CD8-positive, alpha-beta memory T cell (primary cell): ENCODE data around the gene ARHGAP26. TPM values are rescaled to one million over a fixed set of nuclear protein-coding genes. Genes with fewer than 3 reads are reported as not detected.
"Not testable (repeated sequence)": the region's sequence is repeated elsewhere in the genome, so short reads cannot be mapped to it uniquely, and the experiment has no call there.

Source experiments
- CTCF ChIA-PET: fragments of 350-600 bp; sonication (Branson Sonifier 250); formaldehyde crosslinking; loops from one replicate; lab custom pipeline; 2021; ENCODE audit warnings: antibody characterized with exemption; lab: Charles Lee
- POLR2A ChIA-PET: fragments of 350-600 bp; sonication (Branson Sonifier 250); formaldehyde crosslinking; loops from one replicate; lab custom pipeline; 2021; ENCODE audit warnings: antibody characterized with exemption; lab: Charles Lee
- DNase-seq, 5 donors: peaks; one replicate each; pipeline versions ENCODE4 v3.0.0 to v3.0.0-alpha.2; 2020 to 2022; ENCODE audit warnings: mixed read lengths in 1 of 5
- H3K27ac ChIP-seq: one replicate; pipeline ENCODE4 v1.7.0; 2013; ENCODE audit warnings: low read depth, mild to moderate bottlenecking, low read length, moderate library complexity
- H3K27me3 ChIP-seq: 2 replicates; pipeline ENCODE4 v1.7.0; 2013; ENCODE audit warnings: low read length, mild to moderate bottlenecking; ENCODE audit not compliant: insufficient read depth, poor library complexity, severe bottlenecking
- H3K36me3 ChIP-seq: 2 replicates; pipeline ENCODE4 v1.7.0; 2013; ENCODE audit warnings: mild to moderate bottlenecking, low read length, moderate library complexity; ENCODE audit not compliant: insufficient read depth
- H3K4me1 ChIP-seq: 2 replicates; pipeline ENCODE4 v1.7.0; 2013; ENCODE audit warnings: mild to moderate bottlenecking, low read length, moderate library complexity; ENCODE audit not compliant: insufficient read depth
- H3K4me3 ChIP-seq: 2 replicates; pipeline ENCODE4 v1.7.0; 2013; ENCODE audit warnings: mild to moderate bottlenecking, low read length
- H3K9me3 ChIP-seq: 2 replicates; pipeline ENCODE4 v1.7.0; 2013; ENCODE audit warnings: mild to moderate bottlenecking, low read length
- H3K27ac Mint-ChIP-seq, 8 donors: one replicate each; pipeline ENCODE4 v1.8.0; 2020 to 2021; ENCODE audit warnings: mixed read lengths in 8 of 8, mild to moderate bottlenecking in 6 of 8, inconsistent platforms in 3 of 8, moderate library complexity in 3 of 8
- H3K27me3 Mint-ChIP-seq, 2 donors: one replicate each; pipeline ENCODE4 v1.8.0; 2020 to 2021; ENCODE audit warnings: mixed read lengths in 2 of 2, mild to moderate bottlenecking in 1 of 2, moderate library complexity in 1 of 2
- H3K36me3 Mint-ChIP-seq, 3 donors: one replicate each; pipeline ENCODE4 v1.8.0; 2020 to 2021; ENCODE audit warnings: mixed read lengths in 3 of 3, inconsistent platforms in 1 of 3, mild to moderate bottlenecking in 1 of 3
- H3K4me1 Mint-ChIP-seq, 3 donors: one replicate each; pipeline ENCODE4 v1.8.0; 2020 to 2021; ENCODE audit warnings: mixed read lengths in 3 of 3, inconsistent platforms in 1 of 3, mild to moderate bottlenecking in 1 of 3
- H3K4me3 Mint-ChIP-seq, 7 donors: one replicate each; pipeline ENCODE4 v1.8.0; 2020 to 2021; ENCODE audit warnings: mixed read lengths in 7 of 7, mild to moderate bottlenecking in 6 of 7, moderate library complexity in 4 of 7, inconsistent platforms in 2 of 7
- H3K9me3 Mint-ChIP-seq, 5 donors: one replicate each; pipeline ENCODE4 v1.8.0; 2020 to 2022; ENCODE audit warnings: mixed read lengths in 5 of 5, mild to moderate bottlenecking in 3 of 5, moderate library complexity in 2 of 5, inconsistent platforms in 1 of 5
- polyA plus RNA-seq: library from polyadenylated mRNA; unstranded; fragments of 300-500 nt; fragmentation: Illumina TruSeq; gene quantifications from one replicate; pipeline ENCODE4 v1.2.3, GENCODE V29; 2021
- total RNA-seq, 2 experiments: library from RNA; stranded (reverse); gene quantifications; one replicate each; pipeline ENCODE4 v1.2.3, GENCODE V29; 2021

Gene ARHGAP26
- total and polyA plus RNA-seq, 3 experiments from 2014 or later, result 16.7 to 37.1 (median 19.7) TPM

DNA sequence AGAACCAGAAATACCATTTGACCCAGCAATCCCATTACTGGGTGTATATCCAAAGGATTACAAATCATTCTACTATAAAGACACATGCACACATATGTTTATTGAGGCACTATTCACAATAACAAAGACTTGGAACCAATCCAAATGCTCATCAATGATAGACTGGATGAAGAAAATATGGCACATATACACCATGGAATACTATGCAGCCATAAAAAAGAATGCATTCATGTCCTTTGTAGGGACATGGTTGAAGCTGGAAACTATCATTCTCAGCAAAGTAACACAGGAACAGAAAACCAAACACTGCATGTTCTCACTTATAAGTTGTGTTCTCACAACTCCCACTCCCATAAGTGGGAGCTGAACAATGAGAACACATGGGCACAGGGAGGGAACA, 225.4 kb downstream of the ARHGAP26 start:
- not testable (repeated sequence) for H3K9me3 ChIP-seq, H3K27ac ChIP-seq, H3K36me3 ChIP-seq, H3K27me3 ChIP-seq, H3K27me3 Mint-ChIP-seq, H3K4me3 ChIP-seq, DNase-seq
- H3K4me1 Mint-ChIP-seq, result peaks cover 74 to 83% (median 83%) of the 10 kb centered on the region in 3 donors
- peak overlapping the region; percentile 44 to 98 (median 96) for H3K27ac Mint-ChIP-seq
- CTCF ChIA-PET, result interaction anchor here (1.6 to 1.9 kb wide), 2 partner anchors 14 to 408 kb away, joined by 3 to 5 read pairs; partner anchors contain the start of gene NR3C1
- peak overlapping the region in 6 of 7 donors; percentile 20 to 74 (median 50) for H3K4me3 Mint-ChIP-seq
- peaks cover 32% of the 10 kb centered on the region for H3K4me1 ChIP-seq
- peaks cover 0 to 14% (median 3%) of the 10 kb centered on the region in 5 donors for H3K9me3 Mint-ChIP-seq
- H3K36me3 Mint-ChIP-seq, result peaks cover 14 to 31% (median 16%) of the 10 kb centered on the region in 3 donors
- POLR2A ChIA-PET, result interaction anchor here (1.5 kb wide), 1 partner anchor 20 kb away, joined by 4 read pairs; no protein-coding TSS in a partner anchor

- no peak overlapping the region for H3K4me3 ChIP-seq
- H3K36me3 ChIP-seq, result no peaks in the 10 kb centered on the region
- peaks cover 47% of the 10 kb centered on the region for H3K4me1 ChIP-seq
- H3K4me1 Mint-ChIP-seq, result peaks cover 82 to 87% (median 87%) of the 10 kb centered on the region in 3 donors
- peaks cover 7 to 20% (median 8%) of the 10 kb centered on the region in 3 donors for H3K36me3 Mint-ChIP-seq
- peak overlapping the region; percentile 59 to 98 (median 79) for H3K27ac Mint-ChIP-seq
- no peaks in the 10 kb centered on the region for H3K9me3 ChIP-seq
- H3K27ac ChIP-seq, result no peak overlapping the region
- peak overlapping the region; percentile 0 to 40 (median 25) for H3K4me3 Mint-ChIP-seq
- no peaks in the 10 kb centered on the region for H3K27me3 ChIP-seq
- H3K27me3 Mint-ChIP-seq, result no peaks in the 10 kb centered on the region
- no peak for DNase-seq
- H3K9me3 Mint-ChIP-seq, result no peaks in the 10 kb centered on the region
- POLR2A ChIA-PET, result interaction anchor here (0.7 to 1.2 kb wide), 3 partner anchors 16 to 673 kb away, joined by 3 to 4 read pairs (median 3); no protein-coding TSS in a partner anchor
- CTCF ChIA-PET, result interaction anchor here (1.3 to 2.5 kb wide), 3 partner anchors 11 to 19 kb away, joined by 3 to 13 read pairs (median 5); no protein-coding TSS in a partner anchor
Measured at GRCh38 chr5:142997591-142997990, 227.4 kb downstream of the ARHGAP26 start.

DNA sequence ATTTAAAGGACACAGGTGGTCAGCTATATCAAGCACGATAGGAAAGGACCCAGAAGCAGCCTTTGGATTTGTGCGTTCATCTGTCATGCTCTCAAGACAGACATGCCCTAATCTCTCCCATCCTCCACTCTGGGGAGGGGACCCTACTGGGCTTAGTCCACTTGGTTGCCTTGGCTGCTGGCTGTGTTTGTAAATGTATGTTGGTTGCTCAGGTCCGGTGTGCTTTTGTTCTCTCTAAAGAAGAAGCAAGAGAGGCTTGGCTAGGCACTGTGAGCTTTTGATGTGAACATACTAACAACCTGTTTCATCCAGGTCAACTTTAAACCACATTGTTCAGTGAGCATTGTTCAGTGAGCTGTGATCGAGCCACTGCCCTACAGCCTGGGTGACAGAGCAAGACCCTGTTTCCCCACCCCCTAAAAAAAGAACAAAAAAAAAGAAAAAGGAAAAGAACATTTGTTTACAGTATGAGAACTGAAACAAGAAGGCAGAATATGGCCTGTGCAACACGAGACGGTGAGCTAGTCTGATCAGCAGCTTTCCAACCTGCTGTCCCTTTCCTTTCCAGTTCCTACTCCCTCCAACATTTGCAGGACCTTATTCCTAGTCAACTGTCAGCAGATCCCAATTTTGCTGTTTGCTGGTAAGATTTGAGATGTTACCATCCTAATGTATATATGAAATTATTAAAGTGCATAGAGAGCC, 228.3 kb downstream of the ARHGAP26 start:
- H3K27ac Mint-ChIP-seq, result peak overlapping the region; percentile 74 to 99 (median 95)
- DNase-seq, result no peak
- H3K4me1 ChIP-seq, result peaks cover 56% of the 10 kb centered on the region
- no peak overlapping the region for H3K27ac ChIP-seq
- ChIA-PET POLR2A (interaction anchor here (0.6 to 1.2 kb wide), 5 partner anchors 17 to 672 kb away, joined by 3 to 4 read pairs (median 3); no protein-coding TSS in a partner anchor), CTCF (interaction anchor here (1.2 to 2.5 kb wide), 3 partner anchors 11 to 1172 kb away, joined by 3 to 13 read pairs (median 3); partner anchors contain the start of genes KCTD16 and YIPF5)
- H3K36me3 Mint-ChIP-seq, result peaks cover 6 to 20% (median 8%) of the 10 kb centered on the region in 3 donors
- no peak overlapping the region for H3K4me3 ChIP-seq
- no peaks in the 10 kb centered on the region for H3K9me3 Mint-ChIP-seq
- no peaks in the 10 kb centered on the region for H3K27me3 Mint-ChIP-seq
- H3K4me3 Mint-ChIP-seq, result peak overlapping the region in 6 of 7 donors; percentile 18 to 75 (median 48)
- H3K9me3 ChIP-seq, result no peaks in the 10 kb centered on the region
- H3K4me1 Mint-ChIP-seq, result peaks cover 91 to 95% (median 94%) of the 10 kb centered on the region in 3 donors
- H3K36me3 ChIP-seq, result no peaks in the 10 kb centered on the region
- no peaks in the 10 kb centered on the region for H3K27me3 ChIP-seq

- peaks cover 91 to 96% (median 96%) of the 10 kb centered on the region in 3 donors for H3K4me1 Mint-ChIP-seq
- not testable (repeated sequence) for H3K27ac ChIP-seq, H3K27me3 ChIP-seq, H3K9me3 ChIP-seq, H3K36me3 ChIP-seq, DNase-seq, H3K9me3 Mint-ChIP-seq, H3K27me3 Mint-ChIP-seq, H3K36me3 Mint-ChIP-seq, H3K4me3 ChIP-seq
- ChIA-PET POLR2A (interaction anchor here (1.3 kb wide), 1 partner anchor 403 kb away, joined by 4 read pairs; the partner anchor contains the start of gene NR3C1), CTCF (interaction anchor here (0.9 kb wide), 1 partner anchor 404 kb away, joined by 3 read pairs; no protein-coding TSS in a partner anchor)
- H3K27ac Mint-ChIP-seq, result peak overlapping the region; percentile 66 to 100 (median 98)
- peak overlapping the region in 5 of 7 donors; percentile 2 to 57 (median 23) for H3K4me3 Mint-ChIP-seq
- peaks cover 64% of the 10 kb centered on the region for H3K4me1 ChIP-seq
Measured at GRCh38 chr5:143000551-143000950, 230.4 kb downstream of the ARHGAP26 start.

GRCh38 chr5:143001764-143002351, 231.7 kb downstream of the ARHGAP26 start:
- ChIA-PET POLR2A (interaction anchor here (1.0 to 3.3 kb wide), 14 partner anchors 8 to 1186 kb away, joined by 3 to 53 read pairs (median 6); partner anchors contain the start of genes ARHGAP26, KCTD16, NR3C1 and YIPF5), CTCF (interaction anchor here (0.8 to 2.8 kb wide), 22 partner anchors 9 to 1189 kb away, joined by 3 to 33 read pairs (median 6); partner anchors contain the start of gene NR3C1)
- Mint-ChIP-seq H3K27ac (peak overlapping the region; percentile 96 to 100 (median 98)), H3K9me3 (no peaks in the 10 kb centered on the region), H3K4me1 (peaks cover 87 to 95% (median 95%) of the 10 kb centered on the region in 3 donors), H3K4me3 (peak overlapping the region in 5 of 7 donors; percentile 19 to 76 (median 73)), H3K36me3 (peaks cover 5 to 8% (median 7%) of the 10 kb centered on the region in 3 donors), H3K27me3 (no peaks in the 10 kb centered on the region)
- Histone ChIP-seq H3K4me3 (no peak overlapping the region), H3K9me3 (no peaks in the 10 kb centered on the region), H3K27me3 (no peaks in the 10 kb centered on the region), H3K27ac (peak overlapping the region; percentile 81), H3K36me3 (no peaks in the 10 kb centered on the region), H3K4me1 (peaks cover 62% of the 10 kb centered on the region)
- peak in 3 of 5 donors; percentile 17 to 51 (median 20) for DNase-seq

DNA sequence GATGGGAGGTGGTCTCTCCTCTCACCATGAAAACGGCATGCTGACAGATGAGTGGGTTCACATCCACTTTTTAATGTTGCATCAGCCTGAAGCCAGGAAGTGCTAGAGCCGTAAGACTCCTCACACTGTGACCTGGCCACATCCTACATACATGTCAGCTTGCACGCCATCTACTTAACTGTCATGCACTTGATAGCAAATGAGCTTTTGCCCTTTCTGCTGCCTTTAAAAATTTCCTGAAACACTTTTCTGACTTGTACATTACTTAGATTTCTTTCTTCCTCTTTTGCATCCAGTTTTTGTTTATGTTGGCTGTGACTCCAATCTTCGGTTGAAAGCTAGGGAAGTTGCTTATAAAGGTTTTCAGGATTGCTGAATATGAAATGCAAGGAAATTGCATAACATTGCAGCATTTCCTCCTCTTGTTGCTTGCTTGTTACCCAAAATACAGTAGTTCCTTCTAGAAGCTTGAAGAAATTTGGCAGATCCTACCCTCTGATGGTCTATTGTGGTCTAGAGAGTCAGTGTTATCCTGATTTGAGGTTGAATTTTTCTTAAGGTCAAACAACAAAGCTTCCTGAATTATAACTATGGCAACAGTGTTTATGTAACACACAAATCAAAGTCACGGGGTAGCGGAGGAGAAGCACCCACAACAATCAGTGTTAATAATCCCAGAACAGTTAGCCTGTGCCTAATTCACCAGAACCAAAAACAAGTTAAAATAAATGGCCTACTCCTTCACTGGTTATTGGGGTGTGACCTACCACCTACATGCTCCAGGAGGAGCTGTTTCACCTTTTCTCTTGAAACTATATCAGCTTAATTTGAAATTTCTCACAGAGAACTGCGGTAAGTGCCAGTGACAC, 232.5 kb downstream of the ARHGAP26 start:
- Mint-ChIP-seq H3K36me3 (peaks cover 5 to 8% (median 7%) of the 10 kb centered on the region in 3 donors), H3K27ac (peak overlapping the region; percentile 96 to 100 (median 98)), H3K4me3 (peak overlapping the region; percentile 55 to 80 (median 73)), H3K4me1 (peaks cover 86 to 94% (median 93%) of the 10 kb centered on the region in 3 donors), H3K27me3 (no peaks in the 10 kb centered on the region), H3K9me3 (no peaks in the 10 kb centered on the region)
- H3K9me3 ChIP-seq, result no peaks in the 10 kb centered on the region
- peak overlapping the region; percentile 81 for H3K27ac ChIP-seq
- POLR2A ChIA-PET, result interaction anchor here (0.6 to 3.3 kb wide), 21 partner anchors 9 to 1185 kb away, joined by 3 to 53 read pairs (median 5); partner anchors contain the start of genes ARHGAP26, KCTD16, NR3C1 and YIPF5
- CTCF ChIA-PET, result interaction anchor here (0.7 to 2.8 kb wide), 28 partner anchors 9 to 1188 kb away, joined by 3 to 33 read pairs (median 4); partner anchors contain the start of genes KCTD16, NR3C1 and YIPF5
- peak; percentile 48 to 87 (median 58) for DNase-seq
- H3K36me3 ChIP-seq, result no peaks in the 10 kb centered on the region
- H3K4me1 ChIP-seq, result peaks cover 62% of the 10 kb centered on the region
- peak overlapping the region; percentile 19 for H3K4me3 ChIP-seq
- H3K27me3 ChIP-seq, result no peaks in the 10 kb centered on the region
